Measurements from ENCODE around the gene ZCCHC14.
A peak's percentile ranks its signal among the peaks of the same experiment; 100 is the strongest.

The ZCCHC14 gene

GRCh38 chr16:87474566-87474996, 18.2 kb downstream of the ZCCHC14 start:
- DNase-seq: no peak

DNA sequence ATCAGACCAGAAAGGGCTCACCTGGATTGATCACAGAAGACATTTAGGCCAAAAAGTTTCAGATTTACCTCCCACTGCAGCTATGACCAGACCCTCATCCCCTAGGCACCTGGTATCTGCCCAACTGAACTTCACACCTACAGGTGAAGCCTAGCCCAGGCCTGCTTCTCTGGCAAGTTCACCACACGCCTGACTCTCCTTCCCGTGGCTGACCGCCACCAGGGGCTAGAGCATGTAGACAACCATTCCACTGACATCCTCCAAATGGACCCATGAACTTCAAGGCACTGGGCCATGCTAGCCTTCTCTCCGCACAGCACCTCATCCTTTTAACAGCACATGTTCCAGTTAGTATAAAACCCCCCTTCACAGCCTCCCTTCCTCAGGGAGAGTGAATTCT, 18.8 kb downstream of the ZCCHC14 start:
- no peak for DNase-seq

DNA sequence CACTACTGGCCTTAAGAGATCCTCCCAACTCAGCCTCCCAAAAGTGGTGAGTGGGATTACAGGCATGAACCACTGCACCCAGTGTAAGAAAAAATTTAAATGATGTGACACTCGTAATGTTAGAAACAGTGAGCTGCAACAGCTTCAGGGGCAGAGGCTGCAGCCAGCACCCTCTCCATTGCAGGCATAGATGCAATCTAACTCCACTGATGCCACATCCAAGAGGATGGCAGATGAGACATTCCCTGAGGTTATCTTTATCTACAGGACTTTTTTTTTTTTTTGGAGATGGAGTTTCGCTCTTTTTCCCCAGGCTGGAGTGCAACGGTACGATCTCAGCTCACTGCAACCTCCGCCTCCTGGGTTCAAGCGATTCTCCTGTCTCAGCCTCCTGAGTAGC, 19.9 kb downstream of the ZCCHC14 start:
- DNase-seq: no peak

DNA sequence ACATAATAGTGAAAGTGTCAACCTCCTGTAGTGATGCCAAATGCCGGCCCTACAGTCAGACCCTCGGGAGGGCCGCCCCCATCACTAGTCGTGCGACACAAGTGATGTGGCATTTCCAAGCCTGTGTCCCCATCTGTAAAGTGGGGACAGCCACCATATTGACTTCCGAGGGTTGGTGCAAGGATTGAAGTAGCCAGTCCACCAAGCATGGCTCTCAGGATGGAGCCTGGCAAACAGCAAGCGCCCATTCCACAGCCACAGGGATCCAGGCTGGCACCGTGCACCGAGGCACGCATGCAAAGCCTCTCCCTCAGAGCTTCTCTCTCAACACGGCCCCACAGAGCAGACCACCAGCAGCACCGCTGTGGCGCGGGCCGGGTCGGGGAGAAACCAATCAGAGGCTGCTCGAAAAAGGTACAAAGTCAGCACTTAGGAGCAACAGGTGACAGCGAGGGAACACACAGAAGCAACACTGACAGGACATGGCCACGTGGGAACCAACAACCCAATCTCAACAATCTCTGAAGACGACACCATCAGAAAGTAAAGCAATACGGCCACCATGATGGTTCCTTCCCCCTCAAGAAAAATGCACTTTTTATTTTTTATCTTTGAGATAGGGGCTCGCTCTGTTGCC, 20.6 kb downstream of the ZCCHC14 start:
- DNase-seq: no peak

- no peak for DNase-seq
These were observed 21.3 kb downstream of the ZCCHC14 start for GRCh38 chr16:87471278-87472141.

DNA sequence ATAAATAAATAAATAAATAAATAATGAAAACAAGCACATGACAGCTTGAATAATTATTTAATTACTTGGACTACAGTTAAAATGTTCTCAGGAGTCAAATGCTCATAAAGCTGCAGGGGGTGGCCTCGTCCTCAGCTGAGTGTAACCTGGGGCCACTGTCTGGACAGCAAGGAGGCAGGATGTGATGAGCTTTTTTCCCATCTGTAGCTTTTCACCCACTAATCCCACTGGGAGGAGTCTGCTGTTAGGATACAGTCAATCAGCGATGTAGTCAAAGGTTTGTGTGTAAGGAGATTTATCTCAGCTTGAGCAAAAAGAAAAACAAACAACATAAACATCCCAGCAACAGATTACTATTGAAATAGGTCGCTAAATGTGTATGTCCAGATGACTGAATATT, 22.5 kb downstream of the ZCCHC14 start:
- no peak for DNase-seq

- no peak for DNase-seq
These were observed 23.7 kb downstream of the ZCCHC14 start for GRCh38 chr16:87469169-87469568.

- DNase-seq: no peak
These were observed 24.3 kb downstream of the ZCCHC14 start for GRCh38 chr16:87468550-87468949.

DNA sequence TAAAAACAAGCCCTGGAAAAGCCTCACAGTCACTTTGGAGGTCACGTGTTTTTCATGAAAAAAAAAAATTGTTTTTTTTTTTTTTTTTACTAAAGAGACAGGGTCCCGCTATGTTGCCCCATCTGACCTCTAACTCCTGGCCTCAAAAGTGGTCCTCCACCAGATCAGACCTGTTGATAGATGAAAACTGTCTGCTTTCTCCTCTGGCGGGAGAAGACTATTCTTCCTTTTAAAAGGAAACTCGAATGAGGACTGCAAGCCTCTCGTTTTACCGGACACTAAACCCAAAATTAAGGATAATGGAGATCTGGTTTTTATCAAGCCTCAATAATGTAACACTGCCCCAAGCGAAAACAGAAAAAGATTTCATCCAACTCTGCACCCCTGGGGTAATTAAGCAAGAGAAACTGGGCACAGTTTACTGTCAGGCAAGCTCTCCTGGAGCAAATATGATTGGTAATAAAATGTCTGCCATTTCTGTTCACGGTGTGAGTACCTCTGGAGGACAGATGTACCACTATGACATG, 25.8 kb downstream of the ZCCHC14 start:
- no peak for DNase-seq

DNA sequence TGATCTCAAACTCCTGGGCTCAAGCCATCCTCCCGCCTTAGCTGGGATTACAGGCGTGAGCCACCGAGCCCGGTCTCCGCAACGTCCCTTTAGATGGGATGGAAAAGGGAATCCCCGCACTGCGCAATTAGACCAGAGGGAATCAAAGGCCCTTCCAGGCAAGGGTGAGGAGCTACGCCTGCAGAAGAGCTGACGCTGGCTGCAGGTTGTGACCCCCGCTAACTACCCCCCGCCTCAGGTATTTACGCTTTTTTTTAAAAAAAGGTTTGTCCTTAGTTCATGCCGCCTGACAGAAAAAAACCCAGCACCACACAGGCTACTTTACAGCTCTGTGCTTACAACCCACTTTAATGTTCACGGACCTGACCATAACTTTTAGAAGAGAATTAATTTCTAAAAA, 26.9 kb downstream of the ZCCHC14 start:
- DNase-seq: no peak

DNA sequence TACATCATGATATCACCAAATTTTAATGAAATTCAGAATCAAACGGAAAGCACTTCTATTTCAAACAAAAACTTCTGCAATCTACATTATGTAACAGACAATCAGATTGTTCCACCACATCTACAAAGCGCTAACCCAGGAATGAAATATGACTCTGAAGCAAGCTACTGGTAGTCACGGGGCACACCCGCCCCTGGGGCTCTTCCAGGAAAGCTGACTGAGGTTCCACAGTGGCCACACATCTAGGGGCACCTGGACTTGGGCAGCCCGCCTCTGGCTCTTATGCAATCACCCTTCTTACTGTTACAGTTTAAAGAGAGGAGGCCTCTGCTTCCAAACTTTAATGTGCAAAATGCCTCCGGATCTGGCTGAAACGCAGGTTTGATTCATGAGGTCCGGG, 27.5 kb downstream of the ZCCHC14 start:
- DNase-seq: peak; percentile 11 to 19

- DNase-seq: peak; percentile 45 to 80
These were observed 28.0 kb downstream of the ZCCHC14 start for GRCh38 chr16:87464691-87465300.

- DNase-seq: peak; percentile 2 to 63
These were observed 28.8 kb downstream of the ZCCHC14 start for GRCh38 chr16:87463722-87464690.

- DNase-seq: no peak
These were observed 31.3 kb downstream of the ZCCHC14 start for GRCh38 chr16:87461466-87461991.

DNA sequence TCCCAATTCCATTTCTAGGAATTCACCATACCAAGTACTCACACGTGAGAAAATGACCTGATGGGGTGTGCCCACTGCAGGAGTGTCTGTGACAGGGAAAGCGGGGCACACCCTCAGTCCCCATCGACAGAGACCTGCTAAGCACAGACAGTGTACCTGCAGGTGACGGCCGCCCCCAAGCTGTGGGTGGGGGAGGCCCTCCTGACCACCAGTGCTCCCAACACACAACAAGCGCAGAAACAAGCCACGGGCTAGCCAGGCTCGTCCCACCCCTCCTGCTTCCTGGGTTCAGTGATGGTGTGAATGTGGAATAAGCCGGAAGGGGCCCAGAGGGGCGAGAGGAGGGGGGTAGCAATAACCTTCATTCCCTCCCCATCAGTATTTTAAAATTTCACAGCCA, 31.9 kb downstream of the ZCCHC14 start:
- no peak for DNase-seq

- no peak for DNase-seq
These were observed 33.0 kb downstream of the ZCCHC14 start for GRCh38 chr16:87459833-87460232.

GRCh38 chr16:87459027-87459426, 33.8 kb downstream of the ZCCHC14 start:
- no peak for DNase-seq

- DNase-seq: no peak
These were observed 34.4 kb downstream of the ZCCHC14 start for GRCh38 chr16:87458424-87458915.

DNA sequence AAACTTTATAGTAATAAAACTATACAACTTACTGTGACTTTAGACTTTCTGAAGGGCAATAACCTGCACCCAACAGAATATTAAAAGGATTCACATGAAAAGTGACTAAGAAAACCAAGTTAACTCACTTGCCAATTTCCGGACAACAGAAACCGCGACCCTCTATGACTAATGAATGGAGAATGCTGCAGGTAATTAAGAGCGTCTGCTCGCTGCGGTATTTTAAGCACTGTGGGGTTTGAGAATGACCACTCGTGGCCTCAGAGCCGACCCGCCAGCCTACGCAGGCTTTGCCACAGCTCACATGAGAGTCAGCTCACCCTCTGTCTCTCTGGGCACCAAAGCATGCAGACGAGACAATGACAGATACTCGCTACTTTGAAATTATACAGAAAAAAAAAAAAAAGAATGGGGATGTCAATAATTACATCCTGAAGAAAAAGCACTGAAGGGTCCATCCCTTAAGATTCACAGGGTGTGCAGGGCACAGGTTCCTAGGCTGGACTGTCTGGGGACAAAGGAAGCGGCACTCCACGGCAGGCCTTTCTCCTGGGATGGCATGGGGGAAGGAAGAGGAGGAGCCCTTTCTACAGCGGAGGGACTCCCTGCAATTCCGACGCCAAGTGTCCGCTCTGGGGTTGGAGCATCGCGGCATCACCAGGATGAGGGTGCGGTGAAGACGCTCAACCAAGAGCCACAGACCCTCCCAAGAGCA, 35.0 kb downstream of the ZCCHC14 start:
- no peak for DNase-seq

- no peak for DNase-seq
These were observed 35.7 kb downstream of the ZCCHC14 start for GRCh38 chr16:87457061-87457611.

DNA sequence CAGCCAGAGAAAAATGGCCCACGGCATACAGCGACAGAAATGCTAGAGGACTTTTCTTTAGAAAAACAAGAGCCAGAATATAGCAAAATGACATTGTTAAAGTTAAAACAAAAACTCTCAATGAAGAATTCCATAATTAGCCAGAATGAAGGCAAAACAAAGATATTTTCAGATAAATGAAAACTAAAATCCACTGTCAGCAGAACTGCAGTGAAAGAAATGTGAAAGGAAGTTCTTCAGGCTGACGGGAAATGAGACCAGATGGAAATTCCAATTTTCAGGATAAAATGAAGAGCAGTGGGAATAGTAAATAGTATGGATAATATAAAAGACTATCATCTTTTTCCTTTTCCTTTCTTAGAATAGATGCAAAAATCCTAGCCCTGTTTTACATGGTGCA, 38.4 kb downstream of the ZCCHC14 start:
- no peak for DNase-seq
